GM18519 (cell line): ENCODE data around the gene KAZN.

ENCODE experiments used
- ATAC-seq: cut with Tn5 transposase; IDR thresholded peaks from one replicate; pipeline ENCODE4 v1.9.1; 2021; ENCODE audit warnings: mild to moderate bottlenecking, moderate library complexity; ENCODE audit not compliant: unreplicated experiment, low FRiP score

KAZN gene

DNA sequence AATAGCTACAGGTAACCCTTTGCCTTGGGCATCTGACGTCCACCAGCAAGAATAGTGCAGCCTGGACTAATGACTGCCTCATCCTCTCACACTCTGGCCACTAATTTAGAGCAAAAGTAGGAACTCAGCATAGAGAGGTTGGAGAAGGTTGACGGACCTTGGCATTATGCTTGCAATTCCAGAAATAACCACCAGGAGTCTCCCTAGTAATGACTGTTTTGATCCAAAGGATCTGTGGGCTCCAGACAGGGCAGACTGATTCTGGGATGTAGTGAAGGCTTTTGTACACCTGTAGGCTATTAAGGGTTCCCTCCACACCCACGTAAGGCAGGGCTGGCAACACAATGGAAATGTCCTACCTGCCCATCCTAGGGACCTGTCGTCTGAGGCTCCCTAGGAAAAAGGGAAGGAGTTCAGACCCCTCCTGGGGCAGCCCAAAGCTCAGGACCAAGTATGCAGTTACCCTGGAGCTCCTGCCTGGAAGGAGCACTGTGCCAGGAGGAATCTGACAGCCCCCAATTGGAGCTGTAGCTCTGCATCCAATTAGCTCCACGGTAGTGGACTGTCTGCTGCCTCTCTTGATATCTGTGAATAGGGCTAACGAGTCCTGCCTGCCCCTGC is 464.1 kb downstream of the KAZN start:
- ATAC-seq, result no peak

DNA sequence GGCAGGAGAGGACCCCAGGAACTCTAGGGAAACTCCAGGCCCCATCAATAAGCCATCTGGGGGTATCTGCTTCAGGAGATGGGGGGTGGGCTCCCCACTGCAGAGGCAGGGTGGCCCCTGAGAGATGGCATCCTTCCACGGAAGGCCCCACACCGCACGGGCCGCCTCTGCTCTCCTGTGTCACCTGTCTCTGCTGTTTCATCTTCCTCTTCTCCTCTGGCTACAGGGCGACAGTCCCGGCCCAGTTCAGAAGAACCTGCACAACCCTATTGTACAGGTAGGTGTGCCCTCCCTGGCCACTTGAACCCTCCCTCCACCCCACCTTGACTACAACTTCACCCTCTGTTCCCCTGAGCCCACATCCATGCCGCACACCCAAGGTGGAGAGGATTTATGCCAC is 464.9 kb downstream of the KAZN start:
- no peak for ATAC-seq

DNA sequence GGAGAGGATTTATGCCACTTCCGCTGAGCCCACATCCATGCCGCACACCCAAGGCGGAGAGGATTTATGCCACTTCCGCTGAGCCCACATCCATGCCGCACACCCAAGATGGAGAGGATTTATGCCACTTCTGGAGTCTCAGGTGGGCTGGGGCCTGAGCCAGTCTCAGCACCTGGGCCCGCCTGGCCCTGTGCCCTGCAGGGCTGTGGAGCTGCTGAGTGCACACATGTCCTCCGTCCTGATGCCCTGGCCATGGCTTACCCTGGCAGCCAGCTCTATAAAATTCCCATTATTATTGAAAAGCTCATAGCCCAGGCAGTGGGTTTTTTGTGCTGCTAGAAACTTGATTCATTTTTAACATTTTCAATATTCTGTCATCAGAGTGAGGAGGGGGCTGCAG is 465.3 kb downstream of the KAZN start:
- no peak for ATAC-seq

DNA sequence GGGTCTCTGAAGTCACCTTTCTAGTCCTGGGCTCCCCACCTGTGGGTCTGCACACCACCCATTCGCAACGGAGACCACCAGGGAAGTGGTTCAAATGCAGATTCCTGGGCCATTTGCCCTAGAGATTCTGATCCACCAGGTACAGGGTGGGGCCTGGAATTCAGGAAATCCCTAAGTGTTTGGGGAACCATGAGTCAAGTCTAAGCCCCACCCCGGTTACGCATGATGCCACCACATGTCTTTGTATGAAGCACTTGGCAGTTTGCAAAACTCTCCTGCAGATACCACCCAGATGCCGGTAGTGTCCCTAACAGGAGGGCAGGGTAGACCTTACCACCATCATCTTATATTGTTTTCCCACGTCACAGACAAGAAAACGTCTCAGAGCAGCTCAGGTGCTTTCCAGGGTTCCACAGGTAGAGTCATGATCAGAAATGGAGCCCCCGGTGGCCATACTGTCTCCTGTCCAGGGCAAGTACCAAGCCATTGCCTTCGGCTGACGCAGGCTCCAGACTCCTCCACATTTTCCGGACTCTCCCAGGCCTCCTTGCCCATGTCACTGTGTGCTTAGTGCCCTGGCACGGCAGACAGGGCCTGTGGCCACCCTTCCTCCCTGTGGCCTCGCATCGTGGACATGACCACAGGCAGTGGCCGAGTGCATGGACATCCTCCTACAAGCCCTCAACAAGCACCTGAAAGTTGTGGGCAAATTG is 465.9 kb downstream of the KAZN start:
- no peak for ATAC-seq

DNA sequence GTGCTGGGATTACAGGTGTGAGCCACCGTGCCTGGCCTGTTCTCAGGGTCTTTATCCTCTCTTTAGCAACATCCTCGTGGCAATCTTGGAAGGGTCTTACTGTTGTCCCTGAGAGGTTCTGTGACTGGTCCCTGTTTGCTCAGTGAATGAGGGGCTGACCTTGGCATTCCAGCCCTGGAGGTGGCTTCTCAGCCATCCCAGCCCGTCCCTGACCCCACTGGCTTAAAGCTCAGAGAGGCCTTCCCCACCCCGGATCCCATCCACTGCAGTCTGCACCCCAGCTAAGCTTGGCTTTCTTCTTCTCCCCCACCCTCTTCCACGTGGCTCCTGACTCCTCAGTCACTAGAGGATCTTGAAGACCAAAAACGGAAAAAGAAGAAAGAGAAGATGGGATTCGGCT is 466.8 kb downstream of the KAZN start:
- ATAC-seq, result no peak

DNA sequence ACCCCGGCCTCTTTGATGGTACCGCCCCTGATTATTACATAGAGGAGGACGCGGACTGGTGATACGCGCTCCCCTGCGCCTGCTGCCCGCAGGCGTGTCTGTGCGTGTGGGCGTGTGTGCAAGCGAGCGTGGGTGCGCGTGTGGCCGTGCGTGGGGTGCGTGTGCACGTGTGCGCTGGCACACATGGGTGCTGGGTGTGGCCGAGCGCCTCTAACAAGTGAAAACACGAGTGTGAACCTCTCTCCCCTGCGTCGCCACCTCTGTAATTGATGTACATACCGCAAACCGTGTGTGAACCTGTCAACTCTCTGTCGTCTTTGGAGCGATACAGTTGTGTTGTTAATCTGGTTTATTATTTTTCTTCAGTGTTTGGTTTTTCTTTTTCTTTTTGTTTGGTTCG is 467.3 kb downstream of the KAZN start:
- no peak for ATAC-seq

DNA sequence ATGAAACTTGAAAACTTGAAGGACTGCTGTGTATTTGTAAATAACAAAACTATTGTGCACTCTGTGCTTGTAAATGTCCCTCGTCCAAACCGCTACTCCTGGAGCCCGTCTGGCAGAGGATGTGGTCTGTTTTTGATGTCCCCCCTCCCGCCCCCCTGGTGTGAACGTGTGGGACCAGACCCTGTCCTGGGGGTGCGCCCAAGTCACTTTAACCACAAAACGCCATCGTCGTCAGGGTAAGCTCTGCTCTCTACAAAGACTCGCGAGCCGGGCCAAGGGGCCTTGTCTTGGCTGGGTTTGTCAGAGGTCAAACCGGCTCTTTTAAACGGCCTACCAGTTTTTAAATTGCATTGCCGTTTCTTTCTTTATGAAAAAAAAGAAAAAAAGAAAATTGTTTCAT is 467.7 kb downstream of the KAZN start:
- ATAC-seq, result no peak

DNA sequence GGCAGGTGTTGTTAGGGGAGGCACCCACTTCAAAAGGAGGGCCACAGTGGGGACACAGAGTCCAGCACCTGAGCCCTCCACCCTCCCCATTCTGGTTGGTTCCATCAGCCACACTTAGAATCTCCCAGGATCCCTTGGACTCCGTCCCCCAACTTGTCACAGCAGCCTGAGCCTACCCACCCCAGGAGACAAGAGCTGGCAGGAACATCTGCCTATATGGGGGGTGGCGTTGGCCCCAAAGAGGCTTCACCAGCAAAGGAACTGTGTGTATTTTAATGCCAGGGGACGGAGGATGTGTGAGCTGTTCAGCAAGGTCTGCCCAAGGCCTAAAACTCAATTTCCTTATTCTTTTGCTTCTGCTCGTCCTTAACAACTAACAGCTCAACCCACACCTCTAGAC is 468.7 kb downstream of the KAZN start:
- no peak for ATAC-seq

DNA sequence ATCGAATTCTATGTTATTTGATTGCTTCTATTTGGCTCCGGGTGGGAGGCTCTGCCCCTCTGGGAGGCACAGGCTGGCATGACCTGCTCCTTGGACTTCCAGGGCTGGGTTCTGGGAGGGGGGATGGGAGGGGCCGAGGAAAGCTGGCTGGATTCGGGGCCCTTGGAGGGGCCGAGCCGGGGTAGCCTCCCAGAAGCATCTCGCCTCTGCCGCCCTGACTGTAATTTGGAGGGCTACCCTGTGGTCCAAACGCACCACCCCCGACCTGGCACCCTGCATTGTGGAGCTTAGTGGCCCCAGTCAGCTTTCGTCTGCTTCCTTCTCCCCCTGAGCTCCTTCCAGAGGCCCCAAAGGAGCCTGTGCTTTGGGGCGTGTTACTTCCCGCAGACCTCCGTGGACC is 469.7 kb downstream of the KAZN start:
- ATAC-seq, result no peak

DNA sequence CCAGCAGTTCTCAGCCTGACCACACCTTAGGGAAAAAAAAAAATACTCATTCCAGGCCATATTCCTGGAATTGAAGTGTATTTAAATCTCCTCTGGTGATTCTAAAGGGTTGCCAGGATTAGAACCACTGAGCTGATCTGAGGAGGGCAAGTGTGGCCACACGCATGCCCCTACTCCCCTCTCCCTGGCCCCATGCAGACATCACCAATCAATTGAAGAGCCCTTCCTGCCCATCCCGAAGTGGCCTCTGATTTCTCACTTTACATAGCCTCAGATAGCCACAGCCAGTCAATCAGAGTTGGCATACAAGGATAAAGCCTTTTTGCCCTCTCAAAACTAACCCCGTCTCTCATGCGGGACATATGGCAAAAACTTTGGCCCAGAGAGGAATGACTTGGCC is 470.5 kb downstream of the KAZN start:
- ATAC-seq, result no peak

DNA sequence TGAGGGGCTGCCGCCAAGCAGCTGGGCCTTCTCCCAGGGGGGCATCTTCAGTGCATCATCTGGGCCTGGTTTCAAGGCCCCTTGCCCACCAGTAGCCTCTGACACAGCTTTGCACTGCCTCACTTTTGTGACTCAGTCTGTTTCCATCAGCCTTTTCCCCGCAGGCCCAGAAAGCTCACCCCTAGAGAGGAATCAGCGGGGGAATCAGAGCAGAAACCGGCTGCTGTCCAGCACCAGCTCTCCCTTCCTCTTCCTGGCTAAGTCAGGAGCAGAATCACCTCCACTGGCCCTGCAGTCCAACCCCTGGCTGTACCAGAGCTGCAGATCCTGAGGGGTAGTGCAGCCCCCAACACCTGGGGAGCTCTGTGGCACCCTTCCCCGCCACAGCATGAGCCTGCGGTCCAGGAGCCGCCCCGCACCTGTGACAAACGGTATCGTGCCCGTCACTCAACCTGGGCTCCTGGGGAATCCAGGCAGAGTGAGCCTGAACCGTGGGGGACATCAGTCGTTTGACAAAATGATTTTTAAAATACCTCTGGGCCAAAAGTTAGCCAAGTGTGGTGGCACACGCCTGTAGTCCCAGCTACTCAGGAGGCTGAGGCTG is 471.8 kb downstream of the KAZN start:
- ATAC-seq, result no peak

DNA sequence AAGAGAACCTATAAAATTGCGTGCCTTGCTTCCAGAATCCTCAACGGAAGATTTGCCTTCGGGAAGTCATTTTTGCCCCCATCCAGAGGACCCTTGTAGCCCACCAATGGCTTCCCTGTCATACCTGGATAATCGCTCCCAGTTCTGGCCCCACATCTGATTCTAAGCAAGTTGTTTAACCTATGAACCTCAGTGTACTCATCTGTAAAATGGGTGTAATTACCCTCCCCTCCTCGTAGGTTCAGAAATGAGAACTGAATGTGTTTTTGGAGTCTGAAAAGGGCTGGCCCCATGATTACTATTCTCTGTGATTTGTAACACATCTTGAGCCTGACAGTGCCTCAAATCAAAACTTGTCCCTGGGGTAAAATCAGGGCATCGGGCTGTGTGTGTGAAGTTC is 473.5 kb downstream of the KAZN start:
- no peak for ATAC-seq

DNA sequence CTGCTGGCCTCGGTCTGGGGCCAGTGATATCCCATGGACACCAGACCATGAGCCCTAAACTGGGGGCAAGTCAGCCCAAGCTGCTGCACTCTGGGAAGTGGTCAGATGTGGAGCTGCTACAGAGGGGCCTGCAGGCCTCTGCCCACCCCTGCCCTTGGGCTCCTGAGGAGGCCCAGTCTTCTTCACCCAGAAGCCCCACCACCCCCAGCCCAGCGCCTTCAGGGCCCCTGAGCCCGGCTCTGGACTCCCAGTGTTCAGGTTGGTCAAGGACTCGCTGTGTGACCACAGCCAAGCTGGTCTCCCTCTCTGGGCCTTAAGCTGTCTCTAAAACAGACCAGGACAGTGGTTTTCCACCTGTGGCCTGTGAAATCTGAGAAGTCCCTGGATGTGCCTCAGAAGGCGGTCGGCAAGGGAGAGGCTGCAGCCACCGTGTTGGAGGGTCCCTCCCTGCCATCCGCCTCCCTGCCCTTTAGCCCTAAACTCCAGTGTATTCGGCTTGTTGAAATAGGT is 475.4 kb downstream of the KAZN start:
- no peak for ATAC-seq

DNA sequence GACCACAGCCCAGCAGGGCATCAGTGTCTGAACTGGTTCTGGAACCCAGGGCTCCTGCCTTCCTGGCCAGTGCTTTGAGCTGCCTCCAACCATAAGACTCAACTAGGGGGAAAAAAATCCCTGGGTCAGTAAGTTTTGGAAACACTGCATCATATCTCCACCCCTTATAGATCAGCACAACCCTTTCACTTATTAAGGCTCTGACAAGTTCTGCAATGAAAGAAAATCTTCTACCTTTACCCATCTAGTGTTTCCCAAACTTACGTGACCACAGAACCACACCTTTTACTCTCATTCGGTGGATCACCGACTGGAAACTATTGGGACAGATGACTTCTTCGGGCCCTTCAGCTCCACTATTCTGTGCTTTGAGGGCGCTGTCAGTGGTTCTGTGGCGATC is 476.7 kb downstream of the KAZN start:
- no peak for ATAC-seq

DNA sequence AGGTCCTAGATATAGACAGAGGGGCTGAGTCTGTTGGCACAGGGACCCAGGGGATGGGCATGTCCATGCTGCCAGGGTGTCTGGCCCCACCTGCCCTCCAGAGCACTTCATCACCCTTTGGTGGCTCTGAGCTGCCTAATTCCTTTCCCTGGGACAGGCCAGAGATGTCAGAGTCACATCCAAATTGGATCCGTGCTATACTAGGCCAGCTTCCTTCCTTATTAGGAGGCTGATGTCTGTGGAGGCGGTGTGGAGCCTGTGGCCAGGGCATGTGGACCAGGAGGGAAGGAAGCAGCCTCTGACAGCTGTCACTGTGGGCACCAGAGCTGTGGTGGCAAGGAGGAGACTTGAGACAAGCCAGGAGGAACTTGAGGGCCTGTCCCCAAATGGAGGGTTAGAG is 477.3 kb downstream of the KAZN start:
- no peak for ATAC-seq

DNA sequence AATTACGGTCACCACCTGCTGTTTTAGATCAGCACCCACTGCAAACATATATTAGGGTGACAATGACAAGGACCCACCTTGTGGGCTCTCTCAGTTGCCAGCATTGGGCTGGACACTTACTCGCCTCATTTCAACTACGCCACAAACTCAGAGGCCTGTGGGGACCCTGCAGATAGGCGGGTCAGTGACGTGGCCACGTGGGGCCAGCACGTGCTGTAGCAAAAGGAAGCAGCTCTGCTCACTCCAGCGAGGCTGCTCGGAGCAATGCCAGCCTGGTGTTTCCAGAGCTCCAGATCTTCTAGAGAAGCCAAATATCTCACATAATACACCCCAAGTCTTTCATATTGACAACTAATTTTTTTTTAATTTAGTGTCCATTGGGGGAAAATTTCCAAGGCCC is 478.3 kb downstream of the KAZN start:
- no peak for ATAC-seq

DNA sequence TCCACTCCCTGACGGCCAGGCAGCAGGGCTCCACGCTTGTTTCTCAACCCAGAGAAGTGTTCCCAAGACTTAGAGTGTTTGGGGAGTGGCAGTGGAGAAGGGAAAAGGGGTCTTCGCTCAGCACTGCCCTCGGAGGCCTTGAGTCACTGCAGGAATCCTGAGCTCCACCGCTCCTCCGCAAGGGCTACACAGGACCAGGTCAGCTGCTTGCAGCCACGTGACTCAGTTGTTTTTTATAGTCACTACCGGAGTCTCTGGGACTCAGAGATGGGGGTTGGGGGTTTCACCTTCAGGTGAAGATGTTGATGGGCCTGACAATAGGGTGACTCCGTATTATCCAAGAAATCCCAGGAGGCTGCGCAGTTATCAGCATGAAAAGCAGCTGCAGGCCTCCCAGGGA is 478.9 kb downstream of the KAZN start:
- ATAC-seq, result no peak

DNA sequence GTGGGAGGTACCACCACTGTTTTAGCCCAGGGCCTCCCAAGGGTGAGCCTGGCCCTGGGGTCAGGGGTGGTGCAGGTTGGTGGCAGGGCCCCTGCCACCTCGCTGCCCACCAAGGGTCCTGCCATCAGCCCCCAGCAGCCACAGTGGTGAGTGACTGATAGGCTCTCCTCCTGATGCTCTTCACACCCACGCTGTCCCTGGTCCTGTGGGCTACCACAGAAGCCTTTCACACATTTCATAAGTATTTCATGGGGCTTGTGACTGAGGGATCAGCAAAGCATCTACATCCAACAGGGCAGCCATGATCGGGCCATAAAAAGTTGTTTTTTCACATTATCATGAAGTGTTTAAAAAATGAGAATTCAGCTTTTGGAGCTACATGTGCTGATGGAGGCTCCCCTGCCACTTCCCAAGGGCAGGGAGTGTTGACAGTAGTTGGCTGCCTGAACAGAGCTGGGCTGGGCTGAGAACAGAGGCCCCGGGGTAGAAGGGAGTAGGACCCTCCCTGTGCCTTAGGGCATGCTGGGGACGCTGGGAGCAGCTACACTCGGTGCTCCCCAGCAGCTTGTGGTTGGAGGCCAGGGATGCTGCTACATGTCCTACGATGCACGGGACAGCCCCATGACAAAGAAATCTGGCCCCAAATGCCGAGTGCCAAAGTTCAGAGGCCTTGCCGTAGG is 482.0 kb downstream of the KAZN start:
- no peak for ATAC-seq

DNA sequence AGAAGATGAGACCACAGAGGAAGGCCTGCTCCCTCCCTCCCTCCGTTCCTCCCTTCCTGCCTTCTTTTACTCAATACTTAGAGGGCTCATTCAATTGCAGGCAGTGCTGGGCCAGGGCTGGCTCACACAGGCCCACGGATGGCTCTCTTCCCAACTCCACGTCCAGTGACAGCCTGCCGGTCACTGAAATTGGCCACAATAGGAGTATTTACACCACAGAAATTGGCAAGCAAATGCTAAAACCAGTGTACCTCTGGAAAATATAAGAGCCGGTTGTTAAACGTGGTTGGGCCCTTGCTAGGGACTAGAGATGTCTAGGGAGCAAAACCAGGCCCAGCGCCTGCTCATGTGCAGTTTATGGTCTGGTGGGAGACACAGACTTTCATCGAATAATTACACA is 482.6 kb downstream of the KAZN start:
- no peak for ATAC-seq

DNA sequence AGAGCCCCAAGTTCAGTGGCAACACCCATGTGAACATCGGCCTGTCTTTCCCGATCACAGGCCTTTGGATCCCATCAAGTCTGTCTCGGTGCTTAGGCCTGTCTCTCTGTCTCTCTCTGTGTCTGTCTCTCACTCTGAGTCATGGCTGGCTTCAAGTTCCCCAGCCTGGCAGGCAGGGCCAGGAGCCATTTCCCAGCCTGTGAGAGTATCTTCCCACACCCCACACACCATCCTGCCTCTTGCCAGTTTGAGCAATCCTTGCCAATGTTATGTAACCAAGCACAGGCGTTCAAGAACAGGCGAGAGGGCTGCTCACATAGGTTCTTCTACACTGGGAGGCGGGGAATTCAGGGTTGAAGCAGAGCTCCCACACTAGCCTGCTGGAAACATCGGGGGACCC is 485.1 kb downstream of the KAZN start:
- ATAC-seq, result no peak

DNA sequence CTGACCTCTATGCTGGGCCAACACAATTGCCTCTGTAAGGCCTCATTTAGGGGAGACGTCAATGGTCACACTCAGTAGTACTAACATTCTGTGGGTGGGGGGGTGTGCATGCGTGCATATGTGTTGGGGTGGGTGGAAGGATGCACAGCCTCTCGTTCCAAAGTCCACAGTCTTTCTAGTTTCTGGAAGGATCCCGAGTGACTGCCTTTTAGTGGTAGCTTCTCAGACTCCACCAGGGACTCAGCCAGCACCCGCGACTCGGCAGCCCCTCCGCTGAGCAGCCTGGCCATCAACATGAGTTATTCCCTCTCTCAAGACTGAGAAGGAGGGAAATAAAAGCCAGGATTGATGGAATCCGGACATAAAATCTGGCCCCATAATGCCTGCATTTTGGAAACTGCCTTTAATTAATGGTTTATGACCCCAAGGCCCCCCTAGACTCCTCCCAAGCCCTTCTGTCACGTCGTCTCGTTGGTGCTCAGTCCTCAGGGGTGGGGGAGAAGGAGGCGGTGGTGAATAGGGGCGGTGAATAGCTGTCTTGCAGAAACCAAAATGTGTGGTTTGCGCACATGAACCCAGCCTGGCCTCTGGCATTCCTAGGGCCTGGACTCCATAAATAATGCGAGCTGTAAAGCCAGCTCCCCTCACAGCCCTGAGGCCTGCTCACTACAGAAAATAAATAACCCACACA is 489.9 kb downstream of the KAZN start:
- no peak for ATAC-seq
